Measurements from ENCODE around the gene CXCL16. TPM values are rescaled to one million over a fixed set of nuclear protein-coding genes. Genes with fewer than 3 reads are reported as not detected.

The CXCL16 gene
- total RNA-seq, 1 donor from 2014 or later: 0.21 TPM

DNA sequence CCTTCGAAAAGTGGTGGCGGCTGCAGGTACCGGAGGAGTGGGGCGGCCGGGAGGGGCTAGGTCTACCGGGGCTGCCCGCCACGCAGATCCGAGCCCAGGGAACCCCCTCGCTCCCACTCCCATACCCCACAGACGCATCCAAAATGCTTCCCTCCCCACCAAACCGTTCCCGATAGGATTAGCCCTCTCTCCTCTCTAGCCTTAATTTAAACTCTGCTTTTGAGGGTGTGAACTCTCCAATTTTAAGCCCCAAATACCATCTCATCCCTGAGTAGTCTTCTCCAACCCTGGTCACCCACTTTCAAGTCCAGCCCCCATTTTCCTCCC lies 260 bp upstream of the CXCL16 start:
- H3K4me1 ChIP-seq: peaks cover 7% of the 10 kb centered on the region
- Mint-ChIP-seq H3K27ac (peak overlapping the region; percentile 8), H3K27me3 (ENCODE audit: insufficient read depth, low read depth) (peaks cover 63% of the 10 kb centered on the region)

DNA sequence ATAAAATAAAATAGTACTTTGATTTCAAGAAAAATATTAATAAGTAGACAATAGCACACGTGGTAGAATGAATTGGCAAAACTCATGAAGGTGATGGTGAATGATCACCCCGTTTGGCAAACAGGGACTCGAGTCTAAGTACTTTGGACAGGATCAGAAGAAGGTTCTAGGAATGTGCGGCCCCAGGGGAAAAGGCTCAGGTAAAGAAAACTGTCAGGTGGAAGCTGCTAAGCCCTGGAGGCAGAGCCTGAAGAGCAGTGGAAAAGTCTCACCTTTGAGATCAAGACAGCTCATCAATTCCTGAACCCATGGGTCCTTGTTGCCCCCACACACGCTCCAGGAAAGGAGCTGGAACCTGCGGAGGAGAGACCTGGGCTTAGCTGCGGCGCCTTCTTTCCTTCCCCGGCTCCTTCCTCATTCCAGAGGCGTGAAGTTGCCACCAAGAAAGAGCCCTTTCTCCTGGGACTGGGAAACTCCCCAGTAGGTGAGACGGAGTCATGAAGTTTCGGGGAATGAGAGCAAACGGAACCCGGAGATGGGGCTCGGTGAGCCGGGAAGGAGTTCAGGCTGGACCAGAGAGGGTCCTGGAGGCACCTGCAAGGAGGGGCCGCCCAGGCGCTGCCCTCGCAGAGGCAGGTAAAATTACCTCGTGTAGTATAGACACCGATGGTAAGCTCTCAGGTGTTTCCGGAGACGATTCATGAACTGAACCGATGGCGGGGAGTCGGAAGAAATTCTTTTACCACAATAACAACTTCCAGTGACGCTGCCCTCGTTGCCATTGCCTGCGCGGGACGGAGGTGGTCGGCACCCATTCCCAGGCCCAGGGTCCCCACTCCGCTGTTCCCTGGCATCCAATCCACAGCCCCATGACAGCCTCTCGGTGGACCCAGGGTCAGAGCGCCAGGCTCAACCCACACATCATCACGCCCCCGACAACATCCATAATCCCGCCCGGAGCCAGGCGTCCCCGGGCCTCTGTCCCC lies 1.3 kb downstream of the CXCL16 start:
- H3K27me3 Mint-ChIP-seq (ENCODE audit: insufficient read depth, low read depth): peaks cover 57% of the 10 kb centered on the region
- H3K27ac Mint-ChIP-seq: no peak overlapping the region
- H3K4me3 Mint-ChIP-seq: peak overlapping the region; percentile 75
- Histone ChIP-seq H3K4me3 (peak overlapping the region; percentile 64), H3K9ac (no peak overlapping the region), H3K79me2 (ENCODE audit: low read depth) (no peaks in the 10 kb centered on the region), H3K27me3 (peaks cover 87% of the 10 kb centered on the region), H3K4me2 (peak overlapping the region; percentile 76), H3K27ac (no peak overlapping the region), H2AFZ (replicated peaks) (no peak overlapping the region), H3K9me3 (ENCODE audit: low read depth) (no peaks in the 10 kb centered on the region), H3K36me3 (no peaks in the 10 kb centered on the region), H3F3A (ENCODE audit: low read depth) (peaks cover 5% of the 10 kb centered on the region), H3K4me1 (peaks cover 3% of the 10 kb centered on the region), H4K20me1 (ENCODE audit: low read depth) (peaks cover 6% of the 10 kb centered on the region)
- H3K4me1 Mint-ChIP-seq: peaks cover 11% of the 10 kb centered on the region
- peak; percentile 33 for DNase-seq (ENCODE audit: low spot score)
- no peaks in the 10 kb centered on the region for H3K36me3 Mint-ChIP-seq
- peaks cover 2% of the 10 kb centered on the region for H3K9me3 Mint-ChIP-seq
- TF ChIP-seq EZH2phosphoT487 (IDR thresholded peaks at IDR 0.05) (peak; percentile 31), EZH2 (IDR thresholded peaks at IDR 0.05) (no peak)
- TF ChIP-seq, protein P1, sequence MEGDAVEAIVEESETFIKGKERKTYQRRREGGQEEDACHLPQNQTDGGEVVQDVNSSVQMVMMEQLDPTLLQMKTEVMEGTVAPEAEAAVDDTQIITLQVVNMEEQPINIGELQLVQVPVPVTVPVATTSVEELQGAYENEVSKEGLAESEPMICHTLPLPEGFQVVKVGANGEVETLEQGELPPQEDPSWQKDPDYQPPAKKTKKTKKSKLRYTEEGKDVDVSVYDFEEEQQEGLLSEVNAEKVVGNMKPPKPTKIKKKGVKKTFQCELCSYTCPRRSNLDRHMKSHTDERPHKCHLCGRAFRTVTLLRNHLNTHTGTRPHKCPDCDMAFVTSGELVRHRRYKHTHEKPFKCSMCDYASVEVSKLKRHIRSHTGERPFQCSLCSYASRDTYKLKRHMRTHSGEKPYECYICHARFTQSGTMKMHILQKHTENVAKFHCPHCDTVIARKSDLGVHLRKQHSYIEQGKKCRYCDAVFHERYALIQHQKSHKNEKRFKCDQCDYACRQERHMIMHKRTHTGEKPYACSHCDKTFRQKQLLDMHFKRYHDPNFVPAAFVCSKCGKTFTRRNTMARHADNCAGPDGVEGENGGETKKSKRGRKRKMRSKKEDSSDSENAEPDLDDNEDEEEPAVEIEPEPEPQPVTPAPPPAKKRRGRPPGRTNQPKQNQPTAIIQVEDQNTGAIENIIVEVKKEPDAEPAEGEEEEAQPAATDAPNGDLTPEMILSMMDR (IDR thresholded peaks at IDR 0.05): no peak

More for the DNA sequence above, 260 bp upstream of the CXCL16 start:
- H4K20me1 ChIP-seq (ENCODE audit: low read depth): peaks cover 6% of the 10 kb centered on the region
- H3K27me3 ChIP-seq: peaks cover 100% of the 10 kb centered on the region
- Mint-ChIP-seq H3K4me1 (peaks cover 11% of the 10 kb centered on the region), H3K4me3 (peak overlapping the region; percentile 82), H3K36me3 (no peaks in the 10 kb centered on the region), H3K9me3 (peaks cover 2% of the 10 kb centered on the region)
- H2AFZ ChIP-seq (replicated peaks): peak overlapping the region; percentile 87
- H3K27ac ChIP-seq: no peak overlapping the region
- no peaks in the 10 kb centered on the region for H3K79me2 ChIP-seq (ENCODE audit: low read depth)
- TF ChIP-seq EZH2phosphoT487 (IDR thresholded peaks at IDR 0.05): no peak
- TF ChIP-seq EZH2 (IDR thresholded peaks at IDR 0.05): no peak
- TF ChIP-seq, protein P1 (IDR thresholded peaks at IDR 0.05): no peak
- peak overlapping the region; percentile 76 for H3K4me2 ChIP-seq
- H3F3A ChIP-seq (ENCODE audit: low read depth): peaks cover 5% of the 10 kb centered on the region
- peak overlapping the region; percentile 64 for H3K4me3 ChIP-seq
- DNase-seq (ENCODE audit: low spot score): no peak
- no peaks in the 10 kb centered on the region for H3K9me3 ChIP-seq (ENCODE audit: low read depth)
- no peak overlapping the region for H3K9ac ChIP-seq
- no peaks in the 10 kb centered on the region for H3K36me3 ChIP-seq

GRCh38 chr17:4735876-4736651 lies 3.7 kb downstream of the CXCL16 start:
- H3K9me3 ChIP-seq (ENCODE audit: low read depth): no peaks in the 10 kb centered on the region
- H2AFZ ChIP-seq (replicated peaks): no peak overlapping the region
- peaks cover 2% of the 10 kb centered on the region for H3K9me3 Mint-ChIP-seq
- H3K27me3 ChIP-seq: peaks cover 64% of the 10 kb centered on the region
- H3K27ac Mint-ChIP-seq: no peak overlapping the region
- H3K4me3 ChIP-seq: no peak overlapping the region
- no peak overlapping the region for H3K27ac ChIP-seq
- no peak overlapping the region for H3K4me2 ChIP-seq
- H3K4me3 Mint-ChIP-seq: no peak overlapping the region
- no peaks in the 10 kb centered on the region for H3K36me3 ChIP-seq
- H3K4me1 Mint-ChIP-seq: peaks cover 15% of the 10 kb centered on the region
- H3K9ac ChIP-seq: no peak overlapping the region
- no peak for TF ChIP-seq EZH2 (IDR thresholded peaks at IDR 0.05)
- TF ChIP-seq EZH2phosphoT487 (IDR thresholded peaks at IDR 0.05): no peak
- TF ChIP-seq, protein P1 (IDR thresholded peaks at IDR 0.05): no peak
- no peaks in the 10 kb centered on the region for H3K36me3 Mint-ChIP-seq
- no peak for DNase-seq (ENCODE audit: low spot score)
- peaks cover 20% of the 10 kb centered on the region for H4K20me1 ChIP-seq (ENCODE audit: low read depth)
- peaks cover 10% of the 10 kb centered on the region for H3F3A ChIP-seq (ENCODE audit: low read depth)
- peaks cover 3% of the 10 kb centered on the region for H3K4me1 ChIP-seq
- peaks cover 46% of the 10 kb centered on the region for H3K27me3 Mint-ChIP-seq (ENCODE audit: insufficient read depth, low read depth)
- no peaks in the 10 kb centered on the region for H3K79me2 ChIP-seq (ENCODE audit: low read depth)

Data from neural progenitor cell (in vitro differentiated cells).